RPMI8226 (cell line): ENCODE results near the gene FLRT1.

Experiments
- DNase-seq: peaks from one replicate; pipeline ENCODE4 v3.0.0-alpha.2; 2015

FLRT1 gene

GRCh38 chr11:64049509-64049908, 13.8 kb downstream of the FLRT1 start:
- DNase-seq: no peak

GRCh38 chr11:64051297-64051696, 15.6 kb downstream of the FLRT1 start:
- DNase-seq: no peak

GRCh38 chr11:64052436-64052835, 16.7 kb downstream of the FLRT1 start:
- DNase-seq: no peak

GRCh38 chr11:64052938-64053622, 17.3 kb downstream of the FLRT1 start:
- DNase-seq: no peak

- no peak for DNase-seq
Observed at GRCh38 chr11:64053699-64054098, 18.0 kb downstream of the FLRT1 start.

GRCh38 chr11:64055077-64055476, 19.3 kb downstream of the FLRT1 start:
- DNase-seq: no peak

GRCh38 chr11:64056213-64056785, 20.6 kb downstream of the FLRT1 start:
- no peak for DNase-seq

- no peak for DNase-seq
Observed at GRCh38 chr11:64056861-64057260, 21.1 kb downstream of the FLRT1 start.

- no peak for DNase-seq
Observed at GRCh38 chr11:64057890-64058289, 22.2 kb downstream of the FLRT1 start.

- no peak for DNase-seq
Observed at GRCh38 chr11:64058494-64058893, 22.8 kb downstream of the FLRT1 start.

GRCh38 chr11:64059339-64060140, 23.8 kb downstream of the FLRT1 start:
- DNase-seq: no peak

GRCh38 chr11:64060263-64060860, 24.6 kb downstream of the FLRT1 start:
- no peak for DNase-seq

GRCh38 chr11:64060861-64061444, 25.2 kb downstream of the FLRT1 start:
- no peak for DNase-seq

GRCh38 chr11:64062185-64063039, 26.7 kb downstream of the FLRT1 start:
- DNase-seq: no peak

GRCh38 chr11:64063777-64064176, 28.0 kb downstream of the FLRT1 start:
- DNase-seq: no peak

GRCh38 chr11:64064374-64065140, 28.8 kb downstream of the FLRT1 start:
- DNase-seq: no peak

- no peak for DNase-seq
Observed at GRCh38 chr11:64065141-64065465, 29.4 kb downstream of the FLRT1 start.

GRCh38 chr11:64065712-64066111, 30.0 kb downstream of the FLRT1 start:
- no peak for DNase-seq

GRCh38 chr11:64067230-64067993, 31.7 kb downstream of the FLRT1 start:
- no peak for DNase-seq

GRCh38 chr11:64068705-64069400, 33.1 kb downstream of the FLRT1 start:
- no peak for DNase-seq
